Smooth muscle cell of the brain vasculature (primary cell): Measurements from ENCODE around the gene GPA33.

Experiments
- DNase-seq: peaks from one replicate; pipeline ENCODE4 v3.0.0-alpha.2; 2012; ENCODE audit warnings: low read depth, low spot score

Gene GPA33

DNA sequence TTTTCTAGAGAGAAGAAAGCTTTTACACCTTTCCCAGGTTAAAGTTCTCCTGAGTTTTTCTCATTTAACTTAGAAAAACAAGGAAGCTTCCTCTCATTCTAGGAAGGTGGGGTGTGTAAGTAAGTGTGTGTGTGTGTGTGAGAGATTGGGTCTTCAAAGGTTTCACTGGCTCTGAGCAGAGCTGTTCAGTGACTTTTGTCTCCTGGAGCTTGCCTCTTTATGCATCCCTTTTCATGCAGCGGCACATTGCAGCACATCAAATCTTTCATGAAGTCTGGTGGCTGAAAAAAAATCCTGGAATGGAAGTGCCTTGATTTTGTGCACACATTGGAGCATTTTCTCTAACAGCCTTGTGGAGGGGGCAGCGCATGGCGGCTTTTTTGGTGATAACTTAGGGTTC is 3.4 kb downstream of the GPA33 start:
- no peak for DNase-seq

- no peak for DNase-seq
Observed at GRCh38 chr1:167086033-167086432, 4.1 kb downstream of the GPA33 start.

DNA sequence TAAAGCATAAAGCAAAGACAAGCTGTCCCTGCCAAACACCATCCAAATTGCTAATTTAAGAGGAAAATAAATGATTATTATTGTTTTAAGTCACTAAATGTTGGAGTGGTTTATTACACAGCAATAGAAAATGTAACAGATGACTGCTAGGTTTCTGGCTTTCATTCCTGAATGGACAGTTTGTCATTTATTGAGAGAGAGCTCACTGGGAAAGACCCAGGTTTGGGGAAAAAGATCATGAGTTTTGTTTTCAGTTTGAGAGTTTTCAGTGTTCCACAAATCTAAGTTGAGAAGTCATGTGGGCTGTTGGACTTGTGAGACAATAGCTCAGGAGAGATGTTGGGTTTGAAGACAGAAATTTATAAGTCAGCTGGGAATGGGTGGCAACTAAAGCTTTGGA is 5.4 kb downstream of the GPA33 start:
- DNase-seq: no peak

DNA sequence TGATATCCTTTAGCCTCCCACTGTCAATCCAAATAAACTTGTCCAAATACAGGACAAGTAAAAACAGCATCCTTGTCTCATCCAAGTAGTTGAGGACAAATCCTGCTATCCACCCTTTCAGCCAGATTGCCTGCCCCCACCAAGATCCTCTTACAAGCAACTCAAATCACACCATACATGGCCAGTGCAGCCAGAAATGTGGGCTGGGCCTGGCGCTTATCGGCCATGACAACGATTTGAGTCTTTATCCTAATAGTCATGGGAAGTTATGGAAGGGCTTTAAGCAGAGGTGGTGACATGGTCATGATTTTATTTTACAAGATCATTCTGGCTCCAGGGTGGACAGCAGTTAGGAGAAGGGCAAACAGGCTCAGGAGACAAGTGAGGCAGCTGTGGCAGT is 6.3 kb downstream of the GPA33 start:
- DNase-seq: no peak

- DNase-seq: no peak
Observed at GRCh38 chr1:167083066-167083665, 7.0 kb downstream of the GPA33 start.

DNA sequence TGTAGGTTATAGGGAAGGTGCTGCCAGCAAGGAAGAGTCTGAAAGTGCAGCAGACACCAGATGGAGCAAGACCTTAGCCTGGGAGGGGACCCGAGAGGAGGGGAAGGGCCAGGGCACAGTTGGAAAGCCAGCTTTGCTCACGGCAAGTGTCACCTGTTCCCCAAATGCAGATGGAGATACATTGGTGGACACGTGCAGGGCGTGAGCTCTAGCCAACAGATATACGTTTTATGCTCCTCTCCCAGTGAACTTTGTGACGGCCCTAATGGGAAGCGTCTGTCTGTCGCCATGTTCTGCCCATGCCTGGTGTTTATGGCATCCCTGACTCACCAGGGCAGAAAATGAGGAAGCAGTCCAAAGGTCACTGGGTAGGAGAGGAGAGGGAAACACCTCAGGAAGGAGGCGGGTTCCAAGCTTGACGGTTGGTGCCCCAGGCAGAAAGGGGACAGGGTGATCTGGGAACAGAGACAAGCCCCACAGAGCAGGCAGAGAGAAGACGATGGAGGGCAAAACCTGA is 7.6 kb downstream of the GPA33 start:
- DNase-seq: no peak

DNA sequence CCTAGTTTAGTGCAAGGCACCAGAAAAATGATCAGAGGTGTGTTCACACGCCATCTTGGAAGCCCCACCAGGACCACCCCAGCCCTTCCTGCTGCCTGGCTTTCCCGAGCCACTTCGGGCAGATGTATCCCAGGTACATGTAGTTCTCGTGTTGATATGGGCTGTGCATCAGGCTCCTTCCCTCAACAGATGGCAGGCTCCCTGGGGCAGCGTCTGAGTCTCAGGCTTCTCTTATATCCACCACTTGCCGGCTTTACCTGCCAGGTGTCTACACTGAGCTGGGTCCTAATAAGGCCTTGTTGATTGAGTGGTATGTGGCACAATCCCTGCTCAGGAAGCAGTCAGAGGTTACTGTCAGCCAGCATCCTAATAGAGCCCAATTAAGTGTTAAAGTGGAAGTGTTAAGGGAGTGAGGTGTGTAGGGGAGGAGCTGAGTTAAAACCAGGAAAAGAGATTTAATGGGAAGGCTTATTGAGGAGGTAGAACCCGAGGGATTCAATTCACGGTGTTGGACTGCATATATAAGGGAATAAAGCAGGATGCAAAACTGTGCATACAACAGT is 8.5 kb downstream of the GPA33 start:
- DNase-seq: no peak

- DNase-seq: no peak
Observed at GRCh38 chr1:167077868-167078210, 12.3 kb downstream of the GPA33 start.

GRCh38 chr1:167077128-167077867 is 12.9 kb downstream of the GPA33 start:
- no peak for DNase-seq

DNA sequence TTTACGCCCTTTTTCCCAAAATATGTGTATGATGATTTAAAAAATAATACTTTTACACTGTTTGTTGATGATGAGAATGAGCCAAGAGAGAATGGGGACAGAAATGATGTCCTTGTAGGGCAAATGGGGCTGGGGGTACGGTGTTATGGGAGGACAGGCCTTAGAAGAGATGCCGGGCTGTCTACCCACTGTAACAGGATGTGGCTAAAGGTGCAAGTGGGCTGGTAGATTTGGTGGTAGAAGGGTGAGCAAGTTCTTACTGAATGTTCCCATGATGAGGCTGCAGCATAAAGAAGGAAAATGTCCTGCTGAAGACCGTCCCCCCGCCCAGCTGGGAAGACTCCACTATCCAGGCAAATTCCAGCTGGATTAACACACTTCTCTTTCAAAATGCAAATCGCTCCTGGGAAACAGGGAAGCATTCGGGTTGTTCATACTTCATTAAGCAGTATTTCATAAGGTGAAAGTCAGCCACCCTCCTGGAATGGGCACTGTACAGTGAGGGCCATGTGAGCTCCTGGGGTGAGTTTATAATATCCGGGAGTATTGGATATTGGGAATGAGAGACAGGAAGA is 14.0 kb downstream of the GPA33 start:
- no peak for DNase-seq

DNA sequence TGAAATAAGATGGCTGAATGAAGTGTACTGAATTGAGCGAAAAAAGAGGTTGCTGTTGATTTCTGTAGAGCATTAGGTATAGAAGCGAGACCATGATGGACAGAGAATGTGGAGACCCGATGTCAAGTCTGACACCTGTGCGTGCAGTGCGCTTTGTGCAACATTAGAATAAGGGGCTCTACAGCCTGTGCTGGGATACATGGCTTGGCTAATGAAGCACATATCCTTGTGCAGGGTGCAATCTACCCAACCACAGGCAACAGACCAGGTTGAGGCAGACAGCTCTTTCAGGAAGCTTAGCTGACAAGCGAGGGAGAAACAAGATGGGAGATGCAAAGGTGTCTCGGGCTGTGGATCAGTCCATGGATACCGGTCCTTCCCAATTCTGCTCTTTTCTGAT is 18.9 kb downstream of the GPA33 start:
- DNase-seq: no peak

GRCh38 chr1:167068761-167069160 is 21.4 kb downstream of the GPA33 start:
- DNase-seq: no peak

DNA sequence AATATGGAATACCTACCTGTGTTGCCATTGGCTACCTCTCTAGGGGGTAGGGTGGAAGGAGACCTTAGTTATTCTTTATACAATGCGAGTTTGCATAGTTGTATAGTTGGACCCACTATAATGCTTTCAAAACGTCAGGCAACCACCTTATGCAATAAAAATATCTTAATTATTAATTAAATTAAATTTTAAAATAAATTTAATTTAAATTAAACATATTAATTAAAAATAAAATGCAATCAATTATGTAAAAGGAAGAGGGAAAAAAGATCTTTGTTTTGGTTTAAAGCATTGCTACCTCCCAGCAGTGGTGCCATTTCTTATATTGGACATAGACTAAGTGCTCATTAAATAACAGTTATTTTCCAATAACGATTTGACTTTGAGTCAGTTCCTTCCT is 22.3 kb downstream of the GPA33 start:
- no peak for DNase-seq

DNA sequence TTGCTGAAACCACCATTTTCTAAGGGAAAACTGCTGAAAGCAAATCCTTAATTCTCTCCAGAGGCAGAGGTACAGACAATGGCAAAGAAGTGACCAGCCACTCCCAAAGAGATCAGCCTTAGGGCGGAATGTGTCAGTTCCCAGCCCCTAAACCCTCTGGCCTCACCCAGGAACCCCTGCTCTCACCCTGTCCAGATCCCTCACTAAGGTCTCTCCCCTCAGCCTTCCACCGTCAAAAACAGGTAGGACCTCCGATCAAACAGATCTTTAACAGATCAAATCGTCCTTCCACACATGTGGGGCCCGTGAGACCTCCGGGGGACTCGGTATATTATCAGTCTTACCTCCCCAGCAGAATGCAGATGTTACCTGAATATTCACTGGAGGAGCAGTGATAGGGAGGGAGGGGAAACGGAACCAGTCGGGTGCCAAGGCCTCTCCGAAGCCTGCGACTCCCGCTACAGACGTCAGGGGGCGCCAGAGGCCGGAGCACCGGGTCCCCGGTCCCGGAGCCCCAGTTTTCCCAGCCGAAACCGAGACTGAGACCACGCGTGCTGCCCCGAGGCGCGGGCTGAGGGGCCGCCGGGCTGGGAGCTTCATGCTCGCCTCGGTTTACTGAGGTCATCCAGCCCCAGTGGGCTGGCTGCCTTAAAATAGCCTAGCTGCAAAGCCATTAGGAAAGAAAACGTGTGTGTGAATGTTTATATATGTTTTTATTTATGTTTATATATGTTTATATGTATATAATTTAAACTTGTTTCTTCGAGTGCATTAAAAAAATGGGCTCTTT is 23.6 kb downstream of the GPA33 start:
- no peak for DNase-seq

GRCh38 chr1:167065471-167065870 is 24.7 kb downstream of the GPA33 start:
- no peak for DNase-seq

DNA sequence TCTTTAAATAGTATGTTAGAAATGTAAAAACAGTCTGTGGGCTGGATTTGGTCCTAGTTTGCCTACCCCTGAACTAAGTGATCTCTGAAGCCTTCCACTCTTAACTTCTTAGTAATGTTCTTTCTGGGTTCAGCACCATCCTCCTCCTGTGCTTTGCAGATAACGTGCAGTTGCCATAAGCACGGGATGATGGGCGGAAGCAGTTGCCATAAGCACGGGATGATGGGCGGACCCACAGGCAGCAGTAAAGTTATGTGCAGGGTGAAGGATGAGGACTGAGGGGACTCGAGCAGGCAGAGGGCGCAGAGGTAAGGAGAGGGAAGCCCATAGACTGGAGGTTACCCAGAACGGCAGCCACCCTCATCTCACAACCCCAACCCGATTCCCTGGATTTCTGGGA is 25.6 kb downstream of the GPA33 start:
- no peak for DNase-seq

DNA sequence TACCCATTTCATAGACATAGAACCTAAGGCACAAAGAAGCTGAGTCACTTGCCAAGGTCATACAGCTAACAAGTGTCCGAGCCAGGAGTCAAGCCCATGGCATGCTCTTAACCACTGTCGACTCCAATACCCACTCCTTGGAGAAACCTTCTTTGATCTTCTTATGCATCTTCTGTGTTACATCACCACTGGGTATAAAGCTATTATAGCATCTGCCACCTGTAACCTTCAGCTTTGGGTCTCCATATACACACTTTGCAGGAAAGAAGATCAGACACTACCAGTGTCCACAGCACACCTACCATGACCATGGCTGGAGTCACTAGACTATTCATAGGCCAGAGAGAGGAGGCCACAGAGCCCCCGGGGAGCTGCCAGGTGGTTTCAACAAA is 29.1 kb downstream of the GPA33 start:
- DNase-seq: no peak

- no peak for DNase-seq
Observed at GRCh38 chr1:167060141-167061072, 29.8 kb downstream of the GPA33 start.

DNA sequence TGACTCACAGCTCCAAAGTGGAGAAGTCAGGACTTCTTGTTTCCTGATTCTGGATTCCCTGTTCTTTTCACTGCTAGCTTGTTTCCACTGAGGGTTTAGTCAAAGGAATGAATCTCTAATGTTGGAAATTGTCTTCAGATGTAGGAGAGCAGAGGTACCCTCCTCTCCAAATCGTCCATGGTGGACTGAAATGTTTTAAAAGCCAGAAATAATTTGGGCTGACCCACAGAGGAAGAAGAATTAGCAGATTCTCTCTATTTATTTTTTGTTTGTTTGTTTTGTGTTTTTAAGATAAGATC is 30.4 kb downstream of the GPA33 start:
- DNase-seq: no peak

DNA sequence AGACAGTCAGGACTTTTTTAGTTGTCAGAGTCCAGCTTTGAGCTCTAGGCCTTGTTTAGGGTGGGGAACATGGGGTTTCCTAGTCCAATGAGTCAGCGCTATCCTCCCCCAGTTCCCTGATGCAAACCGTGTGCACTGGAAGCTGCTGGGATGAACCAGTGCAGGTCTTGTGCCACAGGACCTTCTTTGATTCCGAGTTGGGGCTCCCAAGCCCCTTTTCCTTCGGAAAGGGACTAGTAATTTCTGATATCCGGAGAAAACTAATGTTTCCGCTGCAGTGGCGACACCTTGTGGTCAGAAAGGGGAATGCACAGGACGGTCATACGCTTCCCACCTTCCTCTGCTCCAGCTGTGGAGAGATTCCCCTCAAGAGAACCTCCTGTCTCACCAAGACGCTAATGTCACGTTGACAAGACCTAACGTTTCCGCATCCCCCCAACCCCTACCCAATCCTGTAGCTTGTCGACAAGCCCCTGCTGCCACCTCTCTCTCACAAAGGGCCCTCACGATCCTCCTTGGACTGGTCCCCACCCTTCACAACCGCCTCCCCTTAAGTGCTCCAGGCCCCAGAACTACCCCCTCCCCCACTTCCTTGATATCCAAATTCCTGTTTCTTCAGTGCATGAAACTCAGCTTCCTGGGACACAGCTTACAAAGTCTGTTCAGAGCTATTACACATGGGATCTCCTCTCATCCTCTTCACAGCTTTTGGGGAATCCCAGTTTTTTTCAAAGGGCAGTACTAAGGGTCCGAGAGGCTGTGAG is 30.9 kb downstream of the GPA33 start:
- DNase-seq: peak; percentile 37
